ENCODE results near the gene COL27A1.

COL27A1 gene

DNA sequence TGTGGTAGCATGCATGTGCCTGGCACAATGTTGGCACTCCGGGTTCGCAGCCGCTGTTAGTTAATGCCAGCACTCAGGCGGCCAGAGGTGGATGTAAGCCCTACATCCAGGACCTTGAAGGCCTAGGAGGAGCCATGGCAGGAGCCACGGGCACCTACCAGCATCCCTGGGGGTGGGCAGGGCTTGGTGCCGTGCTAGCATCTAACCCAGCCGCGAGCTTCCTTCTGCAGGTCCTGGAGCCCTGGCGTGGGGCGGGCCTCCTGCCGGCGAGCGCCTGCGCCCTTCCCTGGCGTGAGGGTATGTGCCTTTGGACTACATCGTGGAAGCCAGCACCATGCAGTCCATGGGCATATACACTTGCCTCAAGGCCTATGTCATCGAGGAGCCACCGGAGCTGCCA, 53.8 kb downstream of the COL27A1 start:
- no peak for TF ChIP-seq CTCF (IDR thresholded peaks at IDR 0.05)
- Histone ChIP-seq H2AFZ (no peak overlapping the region), H3K4me2 (ENCODE audit: low read length) (no peak overlapping the region), H3K27me3 (ENCODE audit: control insufficient read depth, insufficient read depth, low read length) (no peaks in the 10 kb centered on the region), H3K4me3 (ENCODE audit: low read depth, low read length) (no peak overlapping the region), H3K9ac (no peak overlapping the region), H3K9me3 (ENCODE audit: control insufficient read depth, low read length) (no peaks in the 10 kb centered on the region), H3K4me1 (peaks cover 4% of the 10 kb centered on the region), H3K79me2 (no peaks in the 10 kb centered on the region), H3K27ac (no peak overlapping the region), H3K36me3 (ENCODE audit: control insufficient read depth, insufficient read depth, low read length) (no peaks in the 10 kb centered on the region)

GRCh38 chr9:114210136-114210535, 54.8 kb downstream of the COL27A1 start:
- no peak overlapping the region for H2AFZ ChIP-seq
- H3K4me3 ChIP-seq (ENCODE audit: low read depth, low read length): no peak overlapping the region
- H3K79me2 ChIP-seq: no peaks in the 10 kb centered on the region
- peaks cover 7% of the 10 kb centered on the region for H3K4me1 ChIP-seq
- no peak for TF ChIP-seq CTCF (IDR thresholded peaks at IDR 0.05)
- no peaks in the 10 kb centered on the region for H3K36me3 ChIP-seq (ENCODE audit: control insufficient read depth, insufficient read depth, low read length)
- H3K27ac ChIP-seq: no peak overlapping the region
- H3K4me2 ChIP-seq (ENCODE audit: low read length): no peak overlapping the region
- no peak overlapping the region for H3K9ac ChIP-seq
- H3K9me3 ChIP-seq (ENCODE audit: control insufficient read depth, low read length): no peaks in the 10 kb centered on the region
- H3K27me3 ChIP-seq (ENCODE audit: control insufficient read depth, insufficient read depth, low read length): no peaks in the 10 kb centered on the region

DNA sequence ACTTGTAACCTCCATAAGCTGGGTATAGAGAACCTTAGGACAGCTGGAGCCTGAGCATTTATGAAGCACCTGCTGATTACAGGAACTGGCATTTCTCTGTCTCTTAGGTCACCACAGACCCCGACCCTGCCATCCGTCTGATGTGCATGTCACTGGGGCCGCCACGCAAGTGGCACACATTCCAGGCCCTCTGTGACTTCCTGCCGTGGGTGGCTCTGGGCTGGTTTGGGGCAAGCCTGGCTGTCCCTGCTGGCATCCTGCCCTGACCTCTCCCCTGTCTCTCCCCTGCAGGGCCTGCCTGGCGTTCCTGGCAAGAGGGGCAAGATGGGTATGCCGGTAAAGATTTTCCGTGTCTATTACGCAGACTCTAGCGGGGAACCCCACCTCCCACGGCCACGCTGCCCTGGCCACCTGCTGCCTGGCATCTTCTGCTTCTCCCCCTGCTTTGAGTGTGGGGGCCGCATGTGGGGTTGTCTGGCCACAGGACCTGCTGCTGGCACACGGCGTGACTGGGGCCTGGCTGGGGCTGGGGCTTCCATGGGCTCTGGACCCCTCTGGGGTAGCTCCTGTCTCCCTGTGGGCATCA, 55.4 kb downstream of the COL27A1 start:
- H3K27ac ChIP-seq: no peak overlapping the region
- H3K27me3 ChIP-seq (ENCODE audit: control insufficient read depth, insufficient read depth, low read length): no peaks in the 10 kb centered on the region
- peaks cover 8% of the 10 kb centered on the region for H3K4me1 ChIP-seq
- no peak overlapping the region for H3K9ac ChIP-seq
- H3K9me3 ChIP-seq (ENCODE audit: control insufficient read depth, low read length): no peaks in the 10 kb centered on the region
- TF ChIP-seq CTCF (IDR thresholded peaks at IDR 0.05): no peak
- H3K4me3 ChIP-seq (ENCODE audit: low read depth, low read length): no peak overlapping the region
- H3K79me2 ChIP-seq: no peaks in the 10 kb centered on the region
- no peak overlapping the region for H3K4me2 ChIP-seq (ENCODE audit: low read length)
- no peak overlapping the region for H2AFZ ChIP-seq
- no peaks in the 10 kb centered on the region for H3K36me3 ChIP-seq (ENCODE audit: control insufficient read depth, insufficient read depth, low read length)

GRCh38 chr9:114212826-114213225, 57.5 kb downstream of the COL27A1 start:
- H2AFZ ChIP-seq: no peak overlapping the region
- H3K27ac ChIP-seq: no peak overlapping the region
- no peaks in the 10 kb centered on the region for H3K79me2 ChIP-seq
- no peak overlapping the region for H3K9ac ChIP-seq
- no peaks in the 10 kb centered on the region for H3K9me3 ChIP-seq (ENCODE audit: control insufficient read depth, low read length)
- no peaks in the 10 kb centered on the region for H3K36me3 ChIP-seq (ENCODE audit: control insufficient read depth, insufficient read depth, low read length)
- H3K4me2 ChIP-seq (ENCODE audit: low read length): no peak overlapping the region
- no peaks in the 10 kb centered on the region for H3K27me3 ChIP-seq (ENCODE audit: control insufficient read depth, insufficient read depth, low read length)
- TF ChIP-seq CTCF (IDR thresholded peaks at IDR 0.05): no peak
- peaks cover 9% of the 10 kb centered on the region for H3K4me1 ChIP-seq
- H3K4me3 ChIP-seq (ENCODE audit: low read depth, low read length): no peak overlapping the region

GRCh38 chr9:114213566-114213965, 58.2 kb downstream of the COL27A1 start:
- Histone ChIP-seq H3K9ac (no peak overlapping the region), H3K4me3 (ENCODE audit: low read depth, low read length) (no peak overlapping the region), H3K9me3 (ENCODE audit: control insufficient read depth, low read length) (no peaks in the 10 kb centered on the region), H3K27ac (peak overlapping the region; percentile 66), H2AFZ (peak overlapping the region; percentile 68), H3K79me2 (no peaks in the 10 kb centered on the region), H3K36me3 (ENCODE audit: control insufficient read depth, insufficient read depth, low read length) (no peaks in the 10 kb centered on the region), H3K27me3 (ENCODE audit: control insufficient read depth, insufficient read depth, low read length) (no peaks in the 10 kb centered on the region), H3K4me2 (ENCODE audit: low read length) (no peak overlapping the region), H3K4me1 (peaks cover 9% of the 10 kb centered on the region)
- TF ChIP-seq CTCF (IDR thresholded peaks at IDR 0.05): no peak

All from parathyroid adenoma (tissue), 2 donors.